Mesodermal cell (in vitro differentiated cells): Measurements from ENCODE around the gene SHROOM1.

ENCODE experiments used
- H3K27ac ChIP-seq: 2 replicates; pipeline ENCODE4 v1.7.0; 2013; ENCODE audit warnings: mild to moderate bottlenecking, low read depth, low read length, moderate library complexity; ENCODE audit not compliant: severe bottlenecking
- H3K36me3 ChIP-seq: 2 replicates; pipeline ENCODE4 v1.7.1; 2013; ENCODE audit warnings: mild to moderate bottlenecking, low read length, moderate library complexity; ENCODE audit not compliant: control insufficient read depth, insufficient read depth
- H3K4me1 ChIP-seq: one replicate; pipeline ENCODE4 v1.7.1; 2013; ENCODE audit warnings: mild to moderate bottlenecking, low read length; ENCODE audit not compliant: insufficient read depth, control insufficient read depth, poor library complexity, severe bottlenecking
- H3K4me3 ChIP-seq: 2 replicates; pipeline ENCODE4 v1.7.0; 2013; ENCODE audit warnings: low read length, control low read depth, mild to moderate bottlenecking; ENCODE audit not compliant: insufficient read depth, poor library complexity, severe bottlenecking; ENCODE audit errors: extremely low read depth
- H3K9me3 ChIP-seq: 2 replicates; pipeline ENCODE4 v1.7.1; 2013; ENCODE audit warnings: mild to moderate bottlenecking, low read length, moderate library complexity; ENCODE audit not compliant: control insufficient read depth
- WGBS, 2 experiments: methylation state at CpG; one replicate each; pipeline ENCODE4 v1.1.5; 2013; ENCODE audit warnings: missing lambda C conversion rate in 2 of 2; ENCODE audit not compliant: insufficient coverage in 2 of 2; 5-methylcytosine and 5-hydroxymethylcytosine counted together

Gene SHROOM1

DNA sequence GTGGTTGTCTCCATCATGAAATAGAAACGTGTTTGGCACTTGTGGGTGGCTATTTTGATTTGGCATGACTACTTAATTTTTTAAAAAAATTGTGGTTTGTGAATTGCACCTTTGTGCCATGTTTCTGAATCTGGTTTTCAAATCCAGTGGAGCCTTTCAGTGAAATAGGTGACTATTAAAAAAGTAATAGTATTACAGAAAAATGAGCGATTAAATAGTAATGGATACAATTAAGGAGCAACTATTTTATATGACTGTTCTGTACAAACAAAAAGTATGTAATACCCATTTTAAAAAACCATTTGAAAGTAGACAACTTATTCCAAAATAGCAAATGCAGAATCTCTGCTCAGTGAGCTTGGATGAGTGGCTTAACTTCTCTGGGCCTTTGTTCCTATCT is 14.4 kb downstream of the SHROOM1 start:
- Histone ChIP-seq H3K9me3 (no peaks in the 10 kb centered on the region), H3K36me3 (no peaks in the 10 kb centered on the region), H3K4me1 (no peaks in the 10 kb centered on the region), H3K4me3 (no peak overlapping the region), H3K27ac (no peak overlapping the region)
- 75 to 100% methylated on average over 1 of the region's 2 CpGs for WGBS, 2 experiments

DNA sequence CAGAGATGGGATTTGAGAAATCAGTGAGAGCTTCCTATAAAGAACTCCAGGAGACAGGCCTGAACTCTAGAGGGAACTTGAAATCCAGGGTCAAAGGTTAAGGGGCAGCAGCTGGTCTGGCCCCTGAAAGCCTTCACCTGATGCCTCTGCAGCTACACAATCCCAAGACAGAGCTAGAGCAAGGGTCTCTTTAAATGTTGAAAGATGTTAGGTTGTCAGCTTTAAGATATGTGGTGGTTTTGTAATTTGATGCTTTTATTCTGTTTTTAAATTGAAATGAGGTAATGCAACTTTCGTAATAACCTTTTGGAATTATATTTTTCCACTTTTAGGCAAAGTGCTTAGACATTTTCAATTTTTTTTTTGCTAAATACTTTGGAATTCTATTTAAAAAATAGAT is 15.0 kb downstream of the SHROOM1 start:
- Histone ChIP-seq H3K4me3 (no peak overlapping the region), H3K36me3 (no peaks in the 10 kb centered on the region), H3K4me1 (no peaks in the 10 kb centered on the region), H3K27ac (no peak overlapping the region), H3K9me3 (no peaks in the 10 kb centered on the region)
- WGBS, 2 experiments = no CpG with 5 or more reads among the region's 1 CpG

GRCh38 chr5:132814503-132815294 is 15.7 kb downstream of the SHROOM1 start:
- H3K4me3 ChIP-seq = no peak overlapping the region
- no peak overlapping the region for H3K27ac ChIP-seq
- H3K9me3 ChIP-seq = no peaks in the 10 kb centered on the region
- no peaks in the 10 kb centered on the region for H3K4me1 ChIP-seq
- WGBS, 2 experiments = 70 to 75% methylated on average over 76 of the region's 81 CpGs
- no peaks in the 10 kb centered on the region for H3K36me3 ChIP-seq

DNA sequence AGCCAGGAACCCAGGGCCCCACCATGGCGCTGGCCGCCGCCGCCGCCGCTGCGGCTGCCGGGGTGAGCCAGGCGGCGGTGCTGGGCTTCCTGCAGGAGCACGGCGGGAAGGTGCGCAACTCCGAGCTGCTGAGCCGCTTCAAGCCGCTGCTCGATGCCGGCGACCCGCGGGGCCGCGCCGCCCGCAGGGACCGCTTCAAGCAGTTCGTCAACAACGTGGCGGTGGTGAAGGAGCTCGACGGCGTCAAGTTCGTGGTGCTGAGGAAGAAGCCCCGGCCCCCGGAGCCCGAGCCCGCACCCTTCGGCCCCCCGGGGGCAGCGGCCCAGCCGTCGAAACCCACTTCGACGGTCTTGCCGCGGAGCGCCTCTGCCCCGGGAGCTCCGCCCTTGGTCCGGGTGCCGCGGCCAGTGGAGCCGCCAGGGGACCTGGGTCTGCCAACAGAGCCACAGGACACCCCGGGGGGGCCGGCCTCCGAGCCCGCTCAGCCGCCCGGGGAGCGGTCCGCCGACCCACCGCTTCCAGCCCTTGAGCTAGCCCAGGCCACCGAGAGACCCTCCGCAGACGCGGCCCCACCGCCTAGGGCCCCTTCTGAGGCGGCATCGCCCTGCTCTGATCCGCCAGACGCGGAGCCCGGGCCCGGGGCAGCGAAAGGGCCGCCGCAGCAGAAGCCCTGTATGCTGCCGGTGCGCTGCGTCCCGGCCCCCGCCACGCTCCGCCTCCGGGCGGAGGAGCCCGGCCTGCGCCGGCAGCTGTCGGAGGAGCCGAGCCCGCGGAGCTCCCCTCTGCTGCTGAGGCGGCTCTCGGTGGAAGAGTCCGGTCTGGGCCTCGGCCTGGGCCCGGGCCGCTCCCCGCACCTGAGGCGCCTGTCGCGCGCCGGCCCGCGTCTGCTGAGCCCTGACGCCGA is 16.6 kb downstream of the SHROOM1 start:
- Histone ChIP-seq H3K36me3 (no peaks in the 10 kb centered on the region), H3K4me3 (peak overlapping the region; percentile 10), H3K27ac (no peak overlapping the region), H3K9me3 (no peaks in the 10 kb centered on the region), H3K4me1 (no peaks in the 10 kb centered on the region)
- WGBS, 2 experiments = 5% methylated on average over 87 to 103 of the region's 110 CpGs

GRCh38 chr5:132812781-132813598 is 17.5 kb downstream of the SHROOM1 start, which contains the start of gene SOWAHA:
TSS of gene SOWAHA (plus strand) at chr5:132813302. CDS start at chr5:132813622, 320 bp downstream.
- no peaks in the 10 kb centered on the region for H3K9me3 ChIP-seq
- no peak within 1 kb of the TSS for H3K27ac ChIP-seq
- peak within 1 kb of the TSS; percentile 27 for H3K4me3 ChIP-seq
- H3K36me3 ChIP-seq = no peaks in the 10 kb centered on the region
- WGBS, 2 experiments = 2 to 3% methylated on average over 31 to 46 of the region's 68 CpGs
- H3K4me1 ChIP-seq = no peaks in the 10 kb centered on the region

DNA sequence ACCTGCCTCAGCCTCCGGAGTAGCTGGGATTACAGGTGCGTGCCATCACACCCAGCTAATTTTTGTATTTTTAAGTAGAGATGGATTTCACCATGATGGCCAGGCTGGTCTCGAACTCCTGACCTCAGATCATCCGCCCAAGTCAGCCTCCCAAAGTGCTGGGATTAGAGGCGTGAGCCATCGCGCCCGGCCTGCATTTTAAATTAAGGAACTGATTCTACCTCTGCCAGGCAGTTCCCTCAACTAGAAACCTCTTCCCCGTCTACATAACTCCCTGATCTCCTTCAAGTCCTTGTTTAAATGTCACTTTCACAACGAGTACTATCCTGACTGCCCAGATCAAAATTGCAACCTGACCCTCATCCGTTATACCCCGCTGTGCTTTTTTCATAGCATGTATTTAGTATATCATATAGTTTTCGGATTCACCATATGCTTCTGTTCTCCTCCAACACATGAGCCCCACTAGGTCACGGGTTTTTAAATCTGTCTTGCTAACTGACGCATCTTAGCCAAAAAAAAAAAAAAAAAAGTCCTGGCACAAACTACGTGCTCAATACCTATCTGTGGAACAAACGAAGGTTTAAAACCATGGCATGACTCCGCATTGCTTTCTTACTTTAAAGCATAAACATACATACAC is 18.2 kb downstream of the SHROOM1 start:
- Histone ChIP-seq H3K4me1 (no peaks in the 10 kb centered on the region), H3K4me3 (no peak overlapping the region), H3K27ac (no peak overlapping the region), H3K36me3 (no peaks in the 10 kb centered on the region), H3K9me3 (no peaks in the 10 kb centered on the region)
- WGBS, 2 experiments = 52 to 58% methylated on average over 7 to 8 of the region's 18 CpGs

- Histone ChIP-seq H3K4me3 (no peak overlapping the region), H3K9me3 (no peaks in the 10 kb centered on the region), H3K4me1 (no peaks in the 10 kb centered on the region), H3K27ac (no peak overlapping the region), H3K36me3 (no peaks in the 10 kb centered on the region)
- WGBS, 2 experiments = 84 to 90% methylated on average over 3 to 4 of the region's 5 CpGs
These were observed 19.8 kb downstream of the SHROOM1 start for GRCh38 chr5:132810605-132811004.

GRCh38 chr5:132808866-132809265 is 21.6 kb downstream of the SHROOM1 start:
- no peak overlapping the region for H3K4me3 ChIP-seq
- no peaks in the 10 kb centered on the region for H3K9me3 ChIP-seq
- no peak overlapping the region for H3K27ac ChIP-seq
- H3K4me1 ChIP-seq = no peaks in the 10 kb centered on the region
- WGBS, 2 experiments = 48 to 85% methylated on average over 2 to 3 of the region's 3 CpGs
- H3K36me3 ChIP-seq = no peaks in the 10 kb centered on the region

DNA sequence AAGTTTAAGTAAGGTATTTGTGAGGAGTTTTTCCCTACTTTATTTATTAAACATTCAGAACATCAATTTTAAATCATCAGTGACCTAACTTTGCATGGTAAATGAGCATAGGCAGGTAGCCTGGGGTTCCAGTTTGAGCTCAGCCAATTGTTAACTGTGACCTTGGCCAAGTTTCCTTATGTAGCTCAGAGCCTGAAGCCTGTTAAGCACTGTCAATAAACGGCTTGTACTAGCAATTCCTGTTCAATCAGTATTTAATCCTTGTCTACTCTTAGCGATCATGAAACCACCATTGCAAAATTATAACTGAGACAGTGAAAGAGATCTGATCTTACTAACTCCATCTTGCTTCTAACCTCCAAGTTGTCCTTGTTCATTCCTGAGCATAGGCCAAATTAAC is 22.0 kb downstream of the SHROOM1 start:
- Histone ChIP-seq H3K4me3 (no peak overlapping the region), H3K4me1 (no peaks in the 10 kb centered on the region), H3K9me3 (no peaks in the 10 kb centered on the region), H3K27ac (no peak overlapping the region), H3K36me3 (no peaks in the 10 kb centered on the region)
- WGBS, 2 experiments = 71% methylated on average over 2 of the region's 2 CpGs; no CpG with 5 or more reads in 1 of the 2 experiments
